GM23248 (cell line): ENCODE measurements around the gene ADM2.

Source experiments
- EZH2 ChIP-seq: fragments of 200-600 bp; sonication (generic); IDR thresholded peaks from 2 replicates; pipeline ENCODE4 v1.6.1; 2018; ENCODE audit warnings: antibody characterized with exemption, mild to moderate bottlenecking; ENCODE audit not compliant: insufficient read depth, poor library complexity, severe bottlenecking
- EZH2phosphoT487 ChIP-seq: fragments of 200-600 bp; sonication (generic); IDR thresholded peaks from 2 replicates; pipeline ENCODE4 v1.6.1; 2018; ENCODE audit warnings: antibody characterized with exemption, moderate library complexity, mild to moderate bottlenecking, low read depth; ENCODE audit not compliant: insufficient read depth

DNA sequence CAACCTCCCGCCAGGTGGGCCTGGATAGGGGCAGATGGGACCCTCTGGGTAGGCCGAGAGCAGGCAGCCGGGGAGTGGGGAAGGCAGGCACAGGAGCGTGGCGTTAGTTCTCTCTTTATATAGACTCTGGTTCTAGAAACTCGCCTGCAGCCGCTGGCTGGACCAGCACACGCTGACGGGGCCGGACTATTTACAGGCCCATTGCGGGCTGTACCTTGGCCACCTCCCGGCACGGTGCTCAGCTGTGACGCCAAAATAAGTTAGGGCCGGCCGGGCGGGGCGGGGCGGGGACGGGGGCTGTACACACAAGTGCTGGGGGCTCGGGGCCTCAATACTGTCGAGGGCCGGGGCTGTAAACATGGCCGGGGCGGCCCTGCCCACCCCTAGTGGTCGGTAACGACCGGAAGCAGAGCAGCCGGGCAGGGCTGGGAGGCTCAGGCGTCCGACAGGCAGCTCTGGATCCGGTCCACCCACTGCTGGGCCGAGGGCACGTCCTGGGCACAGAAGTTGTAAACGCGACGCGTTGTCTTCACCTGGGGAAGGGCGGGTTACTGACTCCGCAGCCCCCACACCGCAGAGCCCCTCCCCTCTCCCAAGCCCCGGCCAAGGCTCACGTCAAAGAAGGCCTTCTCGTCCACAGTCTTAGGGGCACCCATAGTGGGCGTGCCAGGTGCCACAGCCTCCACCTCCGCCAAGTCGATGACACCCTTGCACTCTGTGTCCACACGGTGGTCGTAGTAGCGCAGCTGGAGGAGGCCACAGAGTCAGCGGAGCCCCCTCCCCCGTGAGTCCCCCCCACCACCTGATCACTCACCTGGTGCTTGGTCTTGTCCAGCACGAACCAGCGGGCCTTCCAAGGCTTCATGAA, 34.4 kb upstream of the ADM2 start:
- TF ChIP-seq EZH2, result no peak
- no peak for TF ChIP-seq EZH2phosphoT487
